BJ (cell line): ENCODE results near the gene PIGV. TPM values are rescaled to one million over a fixed set of nuclear protein-coding genes. Genes with fewer than 3 reads are reported as not detected.

Experiments
- CTCF ChIA-PET: fragments of 350-600 bp; formaldehyde crosslinking; extraction: SDS; loops from one replicate; lab custom pipeline; 2021; ENCODE audit warnings: antibody characterized with exemption, inconsistent platforms; lab: Yijun Ruan, JAX
- POLR2A ChIA-PET: fragments of 300-600 bp; sonication (Branson Sonifier 250); formaldehyde crosslinking; extraction: SDS; loops from one replicate; lab custom pipeline; 2021; ENCODE audit warnings: antibody characterized with exemption; lab: Charles Lee
- DNase-seq: peaks from one replicate; pipeline ENCODE4 v3.0.0-alpha.2; 2011; ENCODE audit warnings: low read depth
- H3K27me3 ChIP-seq: 2 replicates; pipeline ENCODE4 v1.6.0; 2011; ENCODE audit warnings: low read length; ENCODE audit not compliant: control insufficient read depth, insufficient read depth
- H3K36me3 ChIP-seq: 2 replicates; pipeline ENCODE4 v1.5.1; 2011; ENCODE audit warnings: low read length; ENCODE audit not compliant: control insufficient read depth, insufficient read depth
- H3K4me3 ChIP-seq: 2 replicates; pipeline ENCODE4 v1.5.1; 2011; ENCODE audit warnings: low read depth, mild to moderate bottlenecking, control low read depth, low read length
- polyA plus RNA-seq: library from polyadenylated mRNA; depleted of rRNA; stranded (reverse); fragments of >200 nt; gene quantifications from 2 replicates; pipeline ENCODE4 v1.2.3, GENCODE V29; 2011
- TF ChIP-seq, protein P1 (sequence below): IDR thresholded peaks from 2 replicates; pipeline ENCODE4 v1.5.1; 2011; ENCODE audit warnings: low read depth, mild to moderate bottlenecking, control low read depth, inconsistent platforms, low read length, moderate library complexity; ENCODE audit not compliant: insufficient read depth

The PIGV gene
- polyA plus RNA-seq, 1 experiment: 28.0 TPM

DNA sequence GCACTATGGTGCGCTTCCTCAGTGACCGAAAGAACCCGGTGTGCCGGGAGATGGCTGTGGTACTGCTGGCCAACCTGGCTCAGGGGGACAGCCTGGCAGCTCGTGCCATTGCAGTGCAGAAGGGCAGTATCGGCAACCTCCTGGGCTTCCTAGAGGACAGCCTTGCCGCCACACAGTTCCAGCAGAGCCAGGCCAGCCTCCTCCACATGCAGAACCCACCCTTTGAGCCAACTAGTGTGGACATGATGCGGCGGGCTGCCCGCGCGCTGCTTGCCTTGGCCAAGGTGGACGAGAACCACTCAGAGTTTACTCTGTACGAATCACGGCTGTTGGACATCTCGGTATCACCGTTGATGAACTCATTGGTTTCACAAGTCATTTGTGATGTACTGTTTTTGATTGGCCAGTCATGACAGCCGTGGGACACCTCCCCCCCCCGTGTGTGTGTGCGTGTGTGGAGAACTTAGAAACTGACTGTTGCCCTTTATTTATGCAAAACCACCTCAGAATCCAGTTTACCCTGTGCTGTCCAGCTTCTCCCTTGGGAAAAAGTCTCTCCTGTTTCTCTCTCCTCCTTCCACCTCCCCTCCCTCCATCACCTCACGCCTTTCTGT is 7.3 kb upstream of the PIGV start:
- H3K36me3 ChIP-seq: peaks cover 27% of the 10 kb centered on the region

DNA sequence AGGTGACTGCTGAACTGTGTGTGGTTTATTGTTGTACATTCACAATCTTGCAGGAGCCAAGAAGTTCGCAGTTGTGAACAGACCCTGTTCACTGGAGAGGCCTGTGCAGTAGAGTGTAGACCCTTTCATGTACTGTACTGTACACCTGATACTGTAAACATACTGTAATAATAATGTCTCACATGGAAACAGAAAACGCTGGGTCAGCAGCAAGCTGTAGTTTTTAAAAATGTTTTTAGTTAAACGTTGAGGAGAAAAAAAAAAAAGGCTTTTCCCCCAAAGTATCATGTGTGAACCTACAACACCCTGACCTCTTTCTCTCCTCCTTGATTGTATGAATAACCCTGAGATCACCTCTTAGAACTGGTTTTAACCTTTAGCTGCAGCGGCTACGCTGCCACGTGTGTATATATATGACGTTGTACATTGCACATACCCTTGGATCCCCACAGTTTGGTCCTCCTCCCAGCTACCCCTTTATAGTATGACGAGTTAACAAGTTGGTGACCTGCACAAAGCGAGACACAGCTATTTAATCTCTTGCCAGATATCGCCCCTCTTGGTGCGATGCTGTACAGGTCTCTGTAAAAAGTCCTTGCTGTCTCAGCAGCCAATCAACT is 6.4 kb upstream of the PIGV start:
- POLR2A ChIA-PET: interaction anchor here (0.6 kb wide), 2 partner anchors 38 to 282 kb away, joined by 3 to 9 read pairs; no protein-coding TSS in a partner anchor
- Histone ChIP-seq H3K27me3 (no peaks in the 10 kb centered on the region), H3K36me3 (peaks cover 24% of the 10 kb centered on the region), H3K4me3 (no peak overlapping the region)
- DNase-seq: no peak
- CTCF ChIA-PET: no interaction called here
- TF ChIP-seq, protein P1, sequence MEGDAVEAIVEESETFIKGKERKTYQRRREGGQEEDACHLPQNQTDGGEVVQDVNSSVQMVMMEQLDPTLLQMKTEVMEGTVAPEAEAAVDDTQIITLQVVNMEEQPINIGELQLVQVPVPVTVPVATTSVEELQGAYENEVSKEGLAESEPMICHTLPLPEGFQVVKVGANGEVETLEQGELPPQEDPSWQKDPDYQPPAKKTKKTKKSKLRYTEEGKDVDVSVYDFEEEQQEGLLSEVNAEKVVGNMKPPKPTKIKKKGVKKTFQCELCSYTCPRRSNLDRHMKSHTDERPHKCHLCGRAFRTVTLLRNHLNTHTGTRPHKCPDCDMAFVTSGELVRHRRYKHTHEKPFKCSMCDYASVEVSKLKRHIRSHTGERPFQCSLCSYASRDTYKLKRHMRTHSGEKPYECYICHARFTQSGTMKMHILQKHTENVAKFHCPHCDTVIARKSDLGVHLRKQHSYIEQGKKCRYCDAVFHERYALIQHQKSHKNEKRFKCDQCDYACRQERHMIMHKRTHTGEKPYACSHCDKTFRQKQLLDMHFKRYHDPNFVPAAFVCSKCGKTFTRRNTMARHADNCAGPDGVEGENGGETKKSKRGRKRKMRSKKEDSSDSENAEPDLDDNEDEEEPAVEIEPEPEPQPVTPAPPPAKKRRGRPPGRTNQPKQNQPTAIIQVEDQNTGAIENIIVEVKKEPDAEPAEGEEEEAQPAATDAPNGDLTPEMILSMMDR: no peak

More for the DNA sequence above, 7.3 kb upstream of the PIGV start:
- no peak for DNase-seq
- TF ChIP-seq, protein P1: no peak
- Histone ChIP-seq H3K27me3 (no peaks in the 10 kb centered on the region), H3K4me3 (no peak overlapping the region)
- ChIA-PET CTCF (no interaction called here), POLR2A (interaction anchor here (0.6 kb wide), 1 partner anchor 37 kb away, joined by 9 read pairs; no protein-coding TSS in a partner anchor)

DNA sequence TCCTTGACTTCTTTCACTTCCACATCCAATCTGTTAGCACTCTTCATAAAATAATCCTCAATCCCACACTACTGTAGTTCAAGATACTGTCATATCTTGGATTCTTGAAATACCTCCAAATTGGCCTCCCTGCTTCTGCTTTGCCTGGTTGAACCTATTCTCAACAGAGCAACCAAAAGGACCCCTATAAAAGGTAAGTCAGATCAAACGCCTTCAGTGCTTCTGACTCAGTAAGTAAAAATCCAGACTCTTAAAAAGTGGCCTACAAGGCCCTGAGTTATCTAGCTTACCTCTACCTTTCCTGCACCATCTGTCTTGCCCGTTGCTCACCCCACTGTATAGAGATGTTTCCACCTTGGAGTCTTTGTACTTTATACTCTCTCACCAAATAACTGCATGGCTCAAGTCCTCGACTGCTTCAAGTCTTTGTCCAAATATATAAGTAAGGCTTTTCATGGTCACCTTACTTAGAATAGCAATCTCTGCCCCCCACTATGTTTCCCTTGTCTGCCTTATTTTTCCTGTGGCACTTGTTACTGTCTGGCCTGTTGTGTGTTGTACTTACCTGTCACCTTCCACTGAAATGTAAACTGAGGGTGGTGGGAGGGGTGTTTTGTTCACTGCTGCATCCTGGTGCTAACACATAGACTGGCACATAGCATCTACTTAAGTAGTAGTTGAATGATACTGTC is 5.1 kb upstream of the PIGV start:
- Histone ChIP-seq H3K27me3 (no peaks in the 10 kb centered on the region), H3K36me3 (peaks cover 24% of the 10 kb centered on the region), H3K4me3 (no peak overlapping the region)
- ChIA-PET CTCF (interaction anchor here (0.6 to 1.6 kb wide), 2 partner anchors 173 to 258 kb away, joined by 3 to 4 read pairs; no protein-coding TSS in a partner anchor), POLR2A (no interaction called here)
- no peak for DNase-seq
- TF ChIP-seq, protein P1: no peak

DNA sequence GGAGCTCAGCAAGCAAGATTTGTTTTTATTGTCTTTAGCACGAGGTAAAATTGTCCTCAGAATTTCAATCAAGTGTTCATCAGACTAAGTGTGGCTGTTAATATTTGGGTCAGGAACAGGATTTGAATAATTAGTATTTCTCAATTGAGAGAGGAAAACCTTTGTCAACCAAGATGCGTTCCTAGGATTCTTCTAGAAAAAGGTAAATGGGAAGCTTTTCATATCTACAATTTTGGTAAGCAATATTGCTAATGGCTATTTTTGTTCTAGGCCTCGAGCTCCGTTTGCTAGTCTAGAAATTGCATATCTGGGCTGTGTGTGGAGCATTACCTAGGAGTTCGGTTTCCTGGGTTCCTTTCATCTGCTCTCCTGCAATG is 4.1 kb upstream of the PIGV start:
- peaks cover 19% of the 10 kb centered on the region for H3K36me3 ChIP-seq
- ChIA-PET CTCF (interaction anchor here (1.1 to 1.7 kb wide), 4 partner anchors 8 to 174 kb away, joined by 3 to 4 read pairs (median 4); no protein-coding TSS in a partner anchor), POLR2A (no interaction called here)
- DNase-seq: no peak
- TF ChIP-seq, protein P1: no peak
- no peak overlapping the region for H3K4me3 ChIP-seq
- no peaks in the 10 kb centered on the region for H3K27me3 ChIP-seq
